ENCODE data around the gene CACNA2D4.
A peak's percentile ranks its signal among the peaks of the same experiment; 100 is the strongest.

CACNA2D4 gene

GRCh38 chr12:1747609-1748008, 170.8 kb downstream of the CACNA2D4 start:
- Histone ChIP-seq H3K4me3 (ENCODE audit: low read length) (no peak overlapping the region), H3K9ac (ENCODE audit: low read depth, low read length) (no peak overlapping the region), H3K4me1 (ENCODE audit: insufficient read depth, low read length) (peaks cover 11% of the 10 kb centered on the region), H3K27ac (ENCODE audit: low read depth, low read length) (no peak overlapping the region), H3K36me3 (ENCODE audit: insufficient read depth, low read length) (peaks cover 12% of the 10 kb centered on the region; the same call in 1 of the 2 replicates), H3K9me3 (ENCODE audit: insufficient read depth, low read depth, low read length) (peaks cover 11% of the 10 kb centered on the region), H3K27me3 (ENCODE audit: insufficient read depth, low read length) (no peaks in the 10 kb centered on the region)
- 90% methylated on average over 2 of the region's 2 CpGs for WGBS

GRCh38 chr12:1744932-1745331, 173.5 kb downstream of the CACNA2D4 start:
- peak overlapping the region; percentile 51; the same call in 1 of the 2 replicates for H3K27ac ChIP-seq (ENCODE audit: low read depth, low read length)
- no peak overlapping the region for H3K9ac ChIP-seq (ENCODE audit: low read depth, low read length)
- H3K4me3 ChIP-seq (ENCODE audit: low read length) = no peak overlapping the region
- peaks cover 13% of the 10 kb centered on the region for H3K4me1 ChIP-seq (ENCODE audit: insufficient read depth, low read length)
- no peaks in the 10 kb centered on the region for H3K27me3 ChIP-seq (ENCODE audit: insufficient read depth, low read length)
- WGBS = 65% methylated on average over 2 of the region's 2 CpGs
- peaks cover 12% of the 10 kb centered on the region; the same call in 1 of the 2 replicates for H3K36me3 ChIP-seq (ENCODE audit: insufficient read depth, low read length)
- peaks cover 11% of the 10 kb centered on the region for H3K9me3 ChIP-seq (ENCODE audit: insufficient read depth, low read depth, low read length)
